K562 (cell line): Measurements from ENCODE around the gene N4BP2. TPM values are rescaled to one million over a fixed set of nuclear protein-coding genes. Genes with fewer than 3 reads are reported as not detected.

ENCODE experiments used
- ARNT ChIP-seq, 2 experiments: fragments of 450-650 bp; IDR thresholded peaks; 2 replicates each; pipeline ENCODE4 v1.6.1; 2016; ENCODE audit warnings: mild to moderate bottlenecking in 1 of 2
- BACH1 ChIP-seq: fragments of 200-800 bp; sonication (Bioruptor generic); IDR thresholded peaks from 2 replicates; pipeline ENCODE4 v1.6.1; 2016; ENCODE audit warnings: missing genetic modification characterization, missing compliant biosample characterization
- CC2D1A ChIP-seq: fragments of 450-650 bp; IDR thresholded peaks from 2 replicates; pipeline ENCODE4 v1.6.1; 2017; ENCODE audit warnings: mild to moderate bottlenecking
- E2F4 ChIP-seq: sonication (generic); formaldehyde crosslinking; IDR thresholded peaks from 2 replicates; pipeline ENCODE4 v1.8.0; 2022; ENCODE audit warnings: mild to moderate bottlenecking, low read depth, missing genetic modification reagents
- E2F5 ChIP-seq: sonication (generic); formaldehyde crosslinking; IDR thresholded peaks from 2 replicates; pipeline ENCODE4 v1.8.0; 2022; ENCODE audit warnings: mild to moderate bottlenecking, missing genetic modification reagents
- GATA2 ChIP-seq: sonication (generic); formaldehyde crosslinking; IDR thresholded peaks from 2 replicates; pipeline ENCODE4 v1.4.0; 2020; ENCODE audit warnings: mild to moderate bottlenecking, missing genetic modification reagents
- HNRNPLL ChIP-seq: fragments of 200-400 bp; formaldehyde crosslinking; IDR thresholded peaks from 2 replicates; pipeline ENCODE4 v1.6.1; 2017; ENCODE audit warnings: low read length, low read depth, mild to moderate bottlenecking; ENCODE audit not compliant: poor library complexity, severe bottlenecking
- MEF2A ChIP-seq: IDR thresholded peaks from 2 replicates; pipeline ENCODE4 v1.6.1; 2011; ENCODE audit warnings: low read depth, mild to moderate bottlenecking, low read length, moderate library complexity; ENCODE audit not compliant: control insufficient read depth
- MLLT1 ChIP-seq, 2 experiments: fragments of 450-650 bp; IDR thresholded peaks; 2 replicates each; pipeline ENCODE4 v1.6.1; 2016
- MTA2 ChIP-seq: fragments of 450-650 bp; IDR thresholded peaks from 2 replicates; pipeline ENCODE4 v1.6.1; 2016; ENCODE audit warnings: low read depth
- POLR2AphosphoS5 ChIP-seq: IDR thresholded peaks from 2 replicates; pipeline ENCODE4 v1.6.1; 2011; ENCODE audit warnings: mild to moderate bottlenecking, low read depth, low read length, moderate library complexity; ENCODE audit not compliant: control insufficient read depth, insufficient read depth
- RBFOX2 ChIP-seq: fragments of 200-400 bp; formaldehyde crosslinking; IDR thresholded peaks from 2 replicates; pipeline ENCODE4 v1.6.1; 2017; ENCODE audit warnings: low read depth, mild to moderate bottlenecking, low read length, moderate library complexity
- RUNX1 ChIP-seq: sonication (generic); IDR thresholded peaks from 2 replicates; pipeline ENCODE4 v1.6.1; 2016; ENCODE audit warnings: antibody characterized with exemption, low read depth
- TARDBP ChIP-seq: fragments of 450-650 bp; IDR thresholded peaks from 2 replicates; pipeline ENCODE4 v1.6.1; 2016
- ZBTB43 ChIP-seq: sonication (generic); formaldehyde crosslinking; IDR thresholded peaks from 2 replicates; pipeline ENCODE4 v1.8.0; 2023; ENCODE audit warnings: mild to moderate bottlenecking, missing genetic modification reagents
- ZNF316 ChIP-seq: fragments of 450-650 bp; IDR thresholded peaks from 2 replicates; pipeline ENCODE4 v1.6.1; 2016
- ZNF75A ChIP-seq: fragments of 450-650 bp; formaldehyde crosslinking; IDR thresholded peaks from 2 replicates; pipeline ENCODE4 v1.4.0; 2020; ENCODE audit warnings: mild to moderate bottlenecking
- polyA plus RNA-seq, 8 experiments: library from polyadenylated mRNA; depleted of rRNA in 4 of 8; stranded (reverse) in 5 of 8; unstranded in 3 of 8; fragments of >200 nt; fragmentation: Nextera tagmentation in 2 of 8; fragmentation: Illumina TruSeq in 1 of 8; extraction: Ambion mirVana in 2 of 8; extraction: Trizol in 1 of 8; gene quantifications; 2 replicates each; pipeline versions ENCODE4 v1.2.1 to v1.2.3, GENCODE V29; 2011 to 2014; ENCODE audit warnings: inconsistent platforms in 1 of 8, missing spikeins in 1 of 8
- total RNA-seq, 7 experiments: library from RNA; depleted of rRNA in 6 of 7; stranded (reverse); fragments of >200 nt in 6 of 7; fragmentation: Illumina TruSeq in 2 of 7; extraction: Trizol in 2 of 7; gene quantifications; 2 replicates each; pipeline versions ENCODE4 v1.2.1 to v1.2.3, GENCODE V29; 2011 to 2021; ENCODE audit warnings: low replicate concordance in 1 of 7

N4BP2 gene
- total and polyA plus RNA-seq, 9 of the 15 experiments (the other 6 are each of a cell fraction or from before 2014, with no cell fraction given): 2.7 to 12.6 (median 7.6) TPM

GRCh38 chr4:40205259-40206198, 148.9 kb downstream of the N4BP2 start (continued):
- TF ChIP-seq E2F4 (no peak), TARDBP (no peak), HNRNPLL (no peak), ZNF75A (CRISPR knock-in tag) (no peak), MLLT1 (IDR thresholded peaks at IDR 0.05) (peak; percentile 80 to 89), POLR2AphosphoS5 (peak; percentile 63; the same call in 1 of the 2 replicates), ZBTB43 (CRISPR knock-in tag) (no peak), ZNF316 (no peak), BACH1 (peak; percentile 54; the same call in 1 of the 2 replicates), RBFOX2 (peak; percentile 61), RUNX1 (no peak), GATA2 (CRISPR knock-in tag) (peak; percentile 79), E2F5 (CRISPR knock-in tag) (no peak), CC2D1A (0 out of 2 replicates have a peak, but pooled peaks have one; percentile 19), MEF2A (no peak; the same call in 1 of the 2 replicates), MTA2 (peak; percentile 73), ARNT (IDR thresholded peaks at IDR 0.05) (0 out of 4 replicates have a peak, but pooled peaks of 1 of the 2 experiments have one; percentile 55)
